ENCODE results near the gene PRPSAP1. TPM values are rescaled to one million over a fixed set of nuclear protein-coding genes. Genes with fewer than 3 reads are reported as not detected.
"Not testable (repeated sequence)": the region's sequence is repeated elsewhere in the genome, so short reads cannot be mapped to it uniquely, and the experiment has no call there.

The PRPSAP1 gene
- polyA plus RNA-seq, 1 donor, result 95.9 TPM

- DNase-seq, result no peak
Measured at GRCh38 chr17:76363107-76363842, 9.6 kb upstream of the PRPSAP1 start.

- no peak for DNase-seq
Measured at GRCh38 chr17:76360461-76360860, 6.7 kb upstream of the PRPSAP1 start.

GRCh38 chr17:76359776-76360175, 6.1 kb upstream of the PRPSAP1 start:
- not testable (repeated sequence) for DNase-seq

DNA sequence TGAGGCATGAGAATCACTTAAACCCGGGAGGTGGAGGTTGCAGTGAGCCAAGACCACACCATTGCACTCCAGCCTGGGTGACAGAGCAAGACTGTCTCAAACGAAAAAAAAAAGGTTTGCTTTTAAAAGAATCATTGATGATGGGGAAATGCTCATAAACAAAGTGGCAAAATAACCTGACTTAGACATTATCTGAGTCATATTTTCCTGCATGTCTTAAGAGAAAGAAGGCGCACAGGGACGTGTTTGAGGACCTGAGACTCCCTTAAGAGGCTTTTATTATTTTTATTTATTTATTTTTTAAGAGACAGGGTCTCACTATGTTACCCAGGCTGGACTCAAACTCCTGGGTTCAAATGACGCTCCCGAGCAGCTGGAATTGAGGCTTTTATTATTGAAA, 5.7 kb upstream of the PRPSAP1 start:
- DNase-seq, result no peak

DNA sequence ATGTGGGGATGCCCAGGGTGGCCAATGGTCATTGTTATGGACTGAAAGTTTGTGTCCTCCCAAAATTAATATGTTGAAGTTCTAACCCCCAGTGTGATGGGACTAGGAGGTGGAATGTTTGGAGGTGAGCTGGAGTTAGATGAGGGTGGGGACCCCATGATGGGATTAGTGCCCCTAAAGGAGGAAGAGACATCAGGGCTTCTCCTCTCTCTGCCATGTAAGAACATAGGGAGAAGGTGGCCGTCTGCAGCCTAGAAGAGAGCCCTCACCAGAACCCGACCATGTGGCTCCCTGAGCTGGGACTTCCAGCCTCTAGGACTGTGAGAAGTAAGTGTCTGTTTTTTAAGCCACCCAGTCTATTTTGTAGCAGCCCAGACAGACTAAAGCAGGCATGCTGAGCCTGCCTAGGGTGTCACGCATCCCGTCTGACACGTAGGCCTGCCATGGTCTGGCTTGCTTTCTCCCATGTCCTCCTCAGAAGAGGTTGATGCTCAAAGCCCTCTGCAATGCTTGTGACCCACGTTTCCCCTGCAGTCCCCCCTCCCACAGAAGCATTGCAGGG, 4.0 kb upstream of the PRPSAP1 start:
- DNase-seq, result no peak

DNA sequence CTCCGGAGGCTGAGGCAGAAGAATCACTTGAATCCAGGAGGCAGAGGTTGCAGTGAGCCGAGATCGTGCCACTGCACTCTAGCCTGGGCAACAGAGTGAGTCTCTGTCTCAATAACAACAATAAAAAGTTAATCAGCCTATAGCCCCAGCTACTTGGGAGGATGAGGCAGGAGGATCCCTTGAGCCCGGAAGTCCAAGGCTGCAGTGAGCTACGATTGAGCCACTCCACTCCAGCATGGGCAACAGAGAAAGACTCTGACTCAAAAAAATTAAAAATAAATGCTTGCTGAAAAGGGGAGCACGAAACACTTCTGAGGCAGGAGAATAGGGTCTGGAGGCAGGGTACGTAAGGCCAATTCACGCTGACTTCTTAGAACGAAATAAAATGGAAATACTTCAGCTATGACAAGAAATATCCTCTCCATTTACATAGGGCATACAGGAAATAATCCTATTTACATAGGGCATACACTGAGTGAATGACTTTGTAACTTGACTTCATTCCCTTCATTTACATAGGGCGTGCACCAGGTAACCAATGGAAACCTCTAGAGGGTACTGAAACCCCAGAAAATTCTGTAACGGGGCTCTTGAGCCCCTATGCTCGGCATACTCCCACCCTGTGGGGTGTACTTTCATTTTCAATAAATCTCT, 3.2 kb upstream of the PRPSAP1 start:
- no peak for DNase-seq

DNA sequence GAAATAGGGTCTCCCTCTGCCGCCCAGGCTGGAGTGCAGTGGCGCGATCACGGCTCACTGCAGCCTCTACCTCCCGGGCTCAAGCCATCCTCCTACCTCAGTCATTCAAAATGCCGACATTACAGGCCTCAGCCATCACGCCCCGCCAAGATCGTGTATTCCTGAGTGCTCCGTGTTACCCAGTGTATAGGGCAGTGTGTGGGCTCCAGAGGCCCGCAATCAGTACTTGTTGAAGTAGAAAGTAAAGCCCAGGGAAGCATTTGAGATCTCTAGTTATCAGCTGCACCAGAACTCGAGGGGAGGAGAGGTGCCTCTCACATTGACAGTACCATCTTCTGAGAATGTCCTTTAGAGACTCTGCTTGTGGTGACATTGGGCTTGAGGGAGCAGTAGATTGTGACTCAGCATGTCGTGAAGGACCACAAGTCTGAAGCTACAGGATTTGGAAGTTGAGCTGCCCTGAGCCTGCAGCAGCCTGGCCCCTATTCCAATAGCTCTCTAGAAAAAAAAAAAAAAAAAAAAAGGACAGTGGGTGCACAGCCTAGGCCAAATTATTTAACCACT, 1.1 kb upstream of the PRPSAP1 start:
- DNase-seq, result no peak

- DNase-seq, result no peak
Measured at GRCh38 chr17:76354317-76354729, 607 bp upstream of the PRPSAP1 start.

DNA sequence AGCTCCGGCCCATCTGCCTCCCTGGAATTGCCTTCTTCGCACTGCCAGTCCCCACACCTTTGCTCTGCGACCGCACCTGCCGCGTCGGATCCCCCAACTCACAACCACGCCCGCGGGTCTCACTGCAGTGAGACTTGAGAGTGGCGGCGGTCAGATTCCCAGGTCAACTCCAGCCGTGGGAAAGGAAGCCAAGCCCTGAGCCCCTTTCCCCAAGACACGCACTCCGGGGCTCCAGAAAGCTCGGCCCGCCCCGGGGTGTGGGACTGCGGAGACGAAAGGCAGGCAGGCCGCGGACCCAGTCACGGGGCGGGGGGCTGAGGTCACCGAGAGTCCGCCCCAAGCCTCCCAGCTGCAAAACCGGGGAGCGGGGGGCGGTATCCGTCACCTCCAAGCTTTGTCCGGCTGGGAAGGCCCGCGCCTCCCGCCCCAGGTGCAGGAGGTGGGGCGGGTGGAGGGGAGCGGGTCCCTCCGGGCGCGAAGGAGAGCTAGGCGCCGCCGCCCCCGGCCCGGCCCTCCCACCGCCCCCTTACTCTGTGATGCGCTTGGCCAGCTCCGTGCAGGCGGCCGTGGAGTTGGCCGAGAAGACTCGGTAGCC, 615 bp downstream of the PRPSAP1 start:
- DNase-seq, result no peak

DNA sequence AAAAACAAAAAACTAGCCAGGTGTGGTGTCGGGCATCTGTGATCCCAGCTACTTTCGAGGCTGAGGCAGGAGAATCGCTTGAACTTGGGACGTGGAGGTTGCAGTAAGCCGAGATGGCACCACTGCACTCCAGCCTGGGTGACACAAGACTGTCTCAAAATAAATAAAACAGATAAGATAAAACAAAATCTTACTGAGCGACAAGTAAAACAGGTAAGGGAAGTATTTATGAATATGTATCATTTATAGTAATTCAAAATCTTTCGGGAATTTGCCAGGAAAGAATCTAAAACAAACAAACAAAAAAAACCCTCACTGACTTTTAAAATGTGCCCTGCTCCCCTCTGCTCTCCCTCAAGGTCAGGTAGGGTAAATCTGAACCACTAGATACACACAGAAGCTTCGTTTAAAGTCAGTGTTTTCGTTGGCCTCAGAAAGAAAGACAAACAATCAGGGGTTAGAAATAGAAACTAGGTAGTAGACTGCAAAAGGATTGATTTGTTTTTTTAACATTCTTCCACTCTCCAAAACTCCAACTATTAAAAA, 2.1 kb downstream of the PRPSAP1 start:
- DNase-seq, result no peak

DNA sequence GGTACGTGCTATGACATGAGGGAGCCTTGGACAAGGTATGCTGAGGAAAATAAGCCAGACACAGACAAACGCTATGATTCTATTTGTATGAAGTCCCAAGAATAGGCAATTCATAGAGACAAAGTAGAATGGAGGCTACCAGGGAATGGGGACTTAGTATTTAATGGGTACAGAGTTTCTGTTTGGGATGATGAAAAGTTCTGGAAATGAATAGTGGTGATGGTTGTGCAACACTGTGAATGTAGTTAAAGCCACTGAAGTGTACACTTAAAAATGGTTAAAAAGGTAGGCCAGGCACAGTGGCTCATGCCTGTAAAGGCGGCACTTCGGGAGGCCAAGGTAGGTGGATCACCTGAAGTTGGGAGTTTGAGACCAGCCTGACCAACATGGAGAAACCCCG, 3.3 kb downstream of the PRPSAP1 start:
- DNase-seq, result no peak

DNA sequence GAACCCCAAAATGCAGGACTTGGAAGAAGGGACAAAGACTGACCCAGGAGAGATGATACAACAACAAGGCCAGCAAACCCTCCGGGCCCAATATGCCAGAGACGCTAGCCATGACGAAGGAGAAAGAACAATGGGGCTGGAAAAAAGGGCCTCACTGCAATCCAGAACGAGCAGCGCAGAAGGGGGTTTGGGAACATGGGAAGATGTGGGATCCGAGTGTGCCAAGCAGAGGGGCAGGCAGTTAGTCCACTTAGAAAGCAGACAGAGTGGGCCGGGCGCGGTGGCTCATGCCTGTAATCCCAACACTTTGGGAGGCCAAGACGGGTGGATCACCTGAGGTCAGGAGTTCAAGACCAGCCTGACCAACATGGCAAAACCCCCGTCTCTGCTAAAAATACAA, 6.8 kb downstream of the PRPSAP1 start:
- DNase-seq, result not testable (repeated sequence)

GRCh38 chr17:76345377-76345974, 8.2 kb downstream of the PRPSAP1 start:
- DNase-seq, result no peak

- DNase-seq, result no peak
Measured at GRCh38 chr17:76343106-76343505, 10.6 kb downstream of the PRPSAP1 start.

DNA sequence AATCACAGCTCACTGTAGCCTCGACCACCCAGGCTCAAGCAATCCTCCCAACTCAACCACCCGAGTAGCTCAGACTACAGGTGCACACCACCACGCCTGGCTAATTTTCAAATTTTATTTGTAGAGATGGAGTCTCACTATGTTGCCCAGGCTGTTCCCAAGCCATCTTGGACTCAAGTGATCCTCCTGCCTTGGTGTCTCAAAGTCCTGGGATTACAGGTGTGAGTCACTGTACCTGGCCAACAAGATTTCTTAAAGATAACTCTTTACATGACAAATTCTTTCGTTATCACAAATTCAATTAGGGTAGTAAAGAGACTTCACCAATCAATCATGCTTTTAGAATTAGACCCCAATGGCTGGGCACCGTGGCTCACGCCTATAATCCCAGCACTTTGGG, 12.4 kb downstream of the PRPSAP1 start:
- DNase-seq, result no peak

- no peak for DNase-seq
Measured at GRCh38 chr17:76337413-76337777, 16.3 kb downstream of the PRPSAP1 start.

- no peak for DNase-seq
Measured at GRCh38 chr17:76336756-76337412, 16.8 kb downstream of the PRPSAP1 start.

GRCh38 chr17:76335716-76336381, 17.9 kb downstream of the PRPSAP1 start:
- no peak for DNase-seq

DNA sequence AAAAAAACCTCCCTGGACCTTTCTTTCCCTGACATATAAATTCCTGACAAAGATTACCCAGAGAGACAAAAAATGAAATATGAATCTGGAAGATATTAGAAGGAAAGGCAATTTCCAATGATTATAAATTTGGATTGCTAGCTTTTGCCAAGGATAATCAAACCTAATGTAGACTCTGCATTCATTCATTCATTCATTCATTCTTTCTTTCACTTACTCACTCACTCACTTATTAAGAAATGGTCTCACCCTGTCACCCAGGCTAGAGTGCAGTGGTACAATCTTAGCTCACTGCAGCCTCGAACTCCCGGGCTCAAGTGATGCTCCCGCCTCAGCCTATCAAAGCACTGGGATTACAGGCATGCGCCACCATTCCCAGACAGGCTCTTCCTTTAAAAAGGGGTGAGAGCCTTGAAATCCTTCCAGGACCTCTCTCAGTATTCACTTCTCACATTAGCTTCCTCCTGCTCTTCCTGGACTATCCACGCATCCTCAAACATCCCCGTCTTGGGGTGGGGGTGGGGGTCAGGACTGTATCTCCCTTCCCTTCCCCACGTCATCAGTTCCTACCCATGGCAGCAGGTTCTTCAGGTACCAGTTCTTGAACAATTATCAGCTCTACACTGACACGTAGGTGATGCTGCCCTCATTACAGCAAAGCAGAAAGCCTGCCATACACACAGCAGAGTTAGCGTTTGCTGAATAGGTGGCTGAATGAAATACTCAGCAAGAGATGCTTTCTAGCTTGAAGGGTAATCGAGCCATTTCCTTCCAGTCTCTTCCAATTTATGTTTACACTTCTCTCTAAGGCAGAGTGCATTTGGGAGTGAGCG, 19.8 kb downstream of the PRPSAP1 start:
- no peak for DNase-seq

GRCh38 chr17:76331083-76331482, 22.6 kb downstream of the PRPSAP1 start:
- no peak for DNase-seq
